GM19023 (cell line): Measurements from ENCODE around the gene KLF17.
"Not testable (repeated sequence)": the region's sequence is repeated elsewhere in the genome, so short reads cannot be mapped to it uniquely, and the experiment has no call there.

ENCODE experiments used
- ATAC-seq: cut with Tn5 transposase; IDR thresholded peaks from one replicate; pipeline ENCODE4 v1.9.1; 2021; ENCODE audit warnings: mild to moderate bottlenecking, moderate library complexity; ENCODE audit not compliant: unreplicated experiment

Gene KLF17

DNA sequence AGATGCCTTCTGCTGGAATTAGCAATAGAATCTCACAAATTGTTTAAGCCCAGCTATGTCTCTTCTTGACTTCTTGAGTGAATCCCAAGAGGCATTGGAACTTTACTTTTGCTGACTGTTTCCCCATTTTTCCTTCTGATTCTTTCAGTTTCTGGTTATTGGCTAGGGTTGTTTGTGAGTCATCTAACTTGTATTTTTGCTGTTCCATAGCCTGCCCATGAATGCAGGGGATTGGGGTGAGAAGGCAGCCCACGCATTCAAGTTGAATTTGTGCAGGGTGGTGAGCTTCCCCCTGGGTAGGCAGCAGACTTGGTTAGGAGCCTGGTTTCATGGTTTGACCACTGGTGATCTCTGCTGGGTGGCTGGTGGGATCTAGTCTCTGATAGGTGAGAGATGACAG is 10.4 kb upstream of the KLF17 start:
- no peak for ATAC-seq

DNA sequence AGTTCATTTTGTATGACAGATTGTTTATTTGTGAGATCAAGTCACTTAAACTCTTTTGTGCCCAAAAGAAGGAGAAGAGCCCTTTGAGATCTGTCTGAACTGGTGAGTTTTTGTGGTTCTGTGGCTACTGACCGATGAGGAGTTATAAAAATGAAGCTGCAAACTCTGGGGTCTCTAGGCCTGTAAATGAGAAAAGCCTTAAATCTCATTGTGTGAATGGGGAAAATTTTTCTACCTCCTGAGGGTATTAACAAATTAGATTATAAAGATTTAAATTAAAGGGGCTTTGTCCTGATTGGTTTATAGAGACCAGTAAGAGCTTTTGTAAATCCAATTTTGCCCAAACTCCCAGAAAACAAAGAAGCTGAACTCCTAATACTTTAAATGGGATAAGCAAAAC is 9.7 kb upstream of the KLF17 start:
- no peak for ATAC-seq

DNA sequence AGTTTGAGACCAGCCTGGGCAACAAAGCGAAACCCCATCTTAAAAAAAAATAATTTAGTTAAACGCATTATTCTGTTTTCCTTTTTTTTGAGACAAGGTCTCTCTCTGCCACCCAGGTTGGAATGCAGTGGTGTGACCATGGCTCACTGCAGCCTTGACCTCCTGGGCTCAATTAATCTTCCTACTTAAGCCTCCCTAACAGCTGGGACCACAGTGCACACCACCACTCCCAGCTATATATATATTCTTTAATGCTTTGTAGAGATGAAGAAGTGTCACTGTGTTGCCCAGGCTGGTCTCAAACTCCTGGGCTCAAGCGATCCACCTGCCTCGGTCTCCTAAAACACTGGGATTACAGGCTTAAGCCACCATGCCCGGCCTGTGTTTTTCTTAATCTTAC is 7.7 kb upstream of the KLF17 start:
- no peak for ATAC-seq

DNA sequence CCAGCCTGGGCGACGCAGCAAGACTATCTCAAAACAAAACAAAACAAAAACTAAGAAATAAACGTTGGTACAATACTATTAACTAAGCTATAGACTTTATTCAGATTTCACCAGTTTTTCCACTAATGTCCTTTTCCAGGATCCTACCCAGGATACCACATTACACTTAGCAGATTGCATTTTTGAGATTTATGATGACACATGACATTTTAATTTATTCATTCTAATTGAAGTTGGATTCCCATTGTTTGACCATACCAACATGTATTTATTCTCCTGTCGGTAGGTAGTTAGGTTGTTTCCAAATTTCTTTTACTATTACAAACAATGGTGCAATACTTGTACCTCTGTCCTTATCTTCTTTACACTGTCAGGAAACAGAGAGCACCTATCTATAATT is 6.8 kb upstream of the KLF17 start:
- no peak for ATAC-seq

DNA sequence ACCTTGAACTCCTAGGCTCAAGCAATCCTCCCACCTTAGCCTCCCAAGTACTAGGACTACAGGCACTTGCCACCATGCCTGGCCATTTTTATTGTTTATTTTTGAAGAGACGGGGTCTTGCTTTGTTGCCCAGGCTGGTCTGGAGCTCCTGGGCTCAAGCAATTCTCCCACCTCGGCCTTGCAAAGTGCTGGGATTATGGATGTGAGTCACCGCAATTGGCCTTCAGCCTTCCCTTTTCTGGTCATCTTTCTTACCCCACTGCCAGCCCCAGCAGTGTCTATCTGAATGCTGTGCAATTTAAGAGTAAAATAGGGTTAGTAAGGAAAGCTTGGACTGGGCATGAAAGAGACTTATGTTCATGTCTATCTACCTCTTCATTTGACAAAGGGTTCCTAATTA is 6.1 kb upstream of the KLF17 start:
- ATAC-seq, result no peak

DNA sequence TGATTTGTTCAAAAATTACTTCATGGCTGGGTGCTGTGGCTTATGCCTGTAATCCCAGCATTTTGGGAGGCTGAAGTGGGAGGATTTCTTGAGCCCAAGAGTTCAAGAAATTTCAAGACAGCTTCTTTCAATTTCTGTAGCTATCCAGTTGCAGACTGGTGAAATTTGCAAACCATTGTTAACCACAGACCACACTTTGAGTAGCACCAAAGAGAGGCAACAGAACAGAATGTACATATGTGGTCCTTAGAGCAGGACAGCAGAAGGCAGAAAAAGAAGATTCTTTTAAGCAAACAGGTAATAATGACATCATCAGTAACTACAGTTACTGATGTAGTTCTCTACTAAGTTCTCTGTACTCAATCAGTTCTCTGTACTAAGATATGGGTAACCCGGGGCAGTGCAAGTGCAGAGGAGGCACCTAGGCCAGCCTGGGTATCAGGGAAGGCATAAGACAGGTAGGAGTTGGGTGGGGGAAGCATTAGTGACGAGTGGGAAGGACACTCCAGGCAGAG is 5.5 kb upstream of the KLF17 start:
- no peak for ATAC-seq

DNA sequence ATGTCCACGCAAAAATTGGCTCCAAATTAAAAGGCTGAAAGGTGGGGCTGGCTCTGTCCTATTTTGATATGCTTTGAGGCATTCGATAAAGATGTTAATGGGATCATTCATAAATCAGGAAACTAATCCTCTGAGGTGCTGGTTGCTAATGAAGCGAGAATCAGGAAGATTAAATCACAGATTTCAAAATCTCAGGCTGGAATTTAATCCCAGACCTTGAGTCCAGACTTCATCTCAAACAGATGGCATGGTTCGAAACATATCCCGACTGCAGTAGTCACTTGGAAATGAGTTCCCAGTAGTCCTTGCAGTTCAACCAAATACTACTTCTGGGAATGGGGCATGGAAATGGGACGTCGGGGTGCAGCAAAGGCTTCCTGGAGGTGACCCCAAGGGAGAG is 4.5 kb upstream of the KLF17 start:
- no peak for ATAC-seq

DNA sequence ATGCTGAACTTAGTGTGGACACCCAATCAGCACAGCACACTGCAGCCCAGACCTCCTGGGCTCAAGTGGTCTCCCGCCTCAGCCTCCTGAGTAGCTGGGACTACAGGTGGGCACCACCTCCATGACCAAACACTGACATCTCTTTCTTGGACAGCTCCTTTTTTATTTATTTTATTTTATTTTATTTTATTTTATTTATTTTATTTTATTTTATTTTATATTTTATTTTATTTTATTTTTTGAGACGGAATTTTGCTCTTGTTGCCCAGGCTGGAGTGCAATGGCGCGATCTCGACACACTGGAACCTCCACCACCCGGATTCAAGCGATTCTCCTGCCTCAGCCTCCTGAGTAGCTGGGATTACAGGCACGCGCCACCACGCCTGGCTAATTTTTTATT is 1.3 kb upstream of the KLF17 start:
- not testable (repeated sequence) for ATAC-seq

DNA sequence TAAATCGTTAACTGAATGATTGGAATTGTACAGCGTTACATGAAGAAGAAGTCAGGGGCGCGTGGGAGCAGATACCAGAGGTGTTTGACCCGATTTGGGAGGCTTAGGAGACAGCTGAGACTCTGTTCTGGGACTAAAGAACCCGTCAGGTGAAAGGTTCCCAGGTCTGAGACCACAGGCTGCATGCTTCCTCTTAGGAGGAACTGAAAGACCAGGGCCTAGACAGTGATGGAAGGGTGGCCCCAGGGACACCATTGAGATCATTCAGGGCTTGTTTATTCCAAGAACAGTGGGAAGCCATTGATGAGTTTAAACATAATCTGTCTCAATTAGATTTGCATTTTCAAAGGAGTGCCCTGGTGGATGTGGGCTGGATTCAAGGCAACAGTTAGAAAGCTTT is 904 bp downstream of the KLF17 start:
- ATAC-seq, result no peak

DNA sequence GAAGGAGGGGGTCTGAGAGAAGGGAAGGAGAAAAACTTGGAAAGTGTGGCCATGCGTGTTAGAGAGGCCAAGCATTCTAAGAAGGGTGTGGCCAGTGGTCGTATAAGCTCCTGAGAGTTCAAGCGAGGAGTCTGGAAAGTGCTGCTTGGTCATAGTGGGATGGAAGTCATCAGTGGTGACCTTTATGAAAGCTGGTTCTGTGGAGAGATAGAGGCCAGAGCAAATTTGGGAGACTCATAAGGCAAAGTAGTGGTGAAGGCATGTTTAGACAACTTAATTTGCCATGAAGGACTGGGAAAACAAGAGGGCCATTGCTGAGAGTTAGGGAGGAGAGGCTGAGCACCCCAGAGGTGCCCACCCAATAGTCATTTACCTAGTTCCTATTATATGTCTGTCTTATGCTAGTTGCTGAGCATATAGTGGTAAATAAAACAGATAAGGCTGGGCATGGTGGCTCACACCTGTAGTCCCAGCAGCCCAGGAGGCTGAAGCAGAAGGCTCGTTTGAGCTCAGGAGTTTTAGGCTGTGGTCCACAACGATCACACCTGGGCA is 1.9 kb downstream of the KLF17 start:
- ATAC-seq, result no peak

DNA sequence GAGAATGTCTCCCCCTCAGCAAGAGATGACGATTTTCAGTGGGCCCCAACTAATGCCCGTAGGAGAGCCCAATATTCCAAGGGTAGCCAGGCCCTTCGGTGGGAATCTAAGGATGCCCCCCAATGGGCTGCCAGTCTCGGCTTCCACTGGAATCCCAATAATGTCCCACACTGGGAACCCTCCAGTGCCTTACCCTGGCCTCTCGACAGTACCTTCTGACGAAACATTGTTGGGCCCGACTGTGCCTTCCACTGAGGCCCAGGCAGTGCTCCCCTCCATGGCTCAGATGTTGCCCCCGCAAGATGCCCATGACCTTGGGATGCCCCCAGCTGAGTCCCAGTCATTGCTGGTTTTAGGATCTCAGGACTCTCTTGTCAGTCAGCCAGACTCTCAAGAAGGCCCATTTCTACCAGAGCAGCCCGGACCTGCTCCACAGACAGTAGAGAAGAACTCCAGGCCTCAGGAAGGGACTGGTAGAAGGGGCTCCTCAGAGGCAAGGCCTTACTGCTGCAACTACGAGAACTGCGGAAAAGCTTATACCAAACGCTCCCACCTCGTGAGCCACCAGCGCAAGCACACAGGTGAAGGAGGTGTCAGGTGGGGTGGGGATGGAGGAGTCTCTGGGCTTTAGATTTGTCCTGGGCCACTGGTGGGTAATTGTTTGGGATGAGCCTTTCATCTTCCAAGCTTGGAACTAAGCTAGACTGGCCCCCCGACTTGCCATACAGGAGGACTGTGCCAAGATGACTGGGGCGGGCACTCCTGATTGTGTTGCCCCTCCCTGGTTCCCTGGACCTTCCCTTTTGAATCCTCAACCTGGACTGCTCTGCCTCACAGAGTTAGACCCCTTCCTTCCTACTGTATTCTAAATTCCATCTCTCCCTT is 11.2 kb downstream of the KLF17 start:
- no peak for ATAC-seq

DNA sequence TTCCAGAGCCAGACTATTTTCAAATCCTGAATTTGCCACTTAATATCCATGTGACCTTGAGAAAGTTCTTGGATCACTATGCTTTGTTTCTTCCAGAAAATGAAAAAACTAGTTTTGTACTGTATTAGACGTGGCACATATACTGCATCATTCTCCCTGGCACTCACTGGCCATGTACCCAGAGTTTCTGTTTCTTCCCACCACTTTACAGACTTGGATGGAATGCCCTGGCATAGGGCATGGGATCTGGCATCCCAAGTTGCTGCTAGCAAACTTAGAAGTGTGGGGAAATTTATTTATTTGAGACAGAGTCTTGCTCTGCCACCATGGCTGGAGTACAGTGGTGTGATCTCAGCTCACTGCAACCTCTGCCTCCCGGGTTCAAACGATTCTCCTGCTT is 12.8 kb downstream of the KLF17 start:
- no peak for ATAC-seq

DNA sequence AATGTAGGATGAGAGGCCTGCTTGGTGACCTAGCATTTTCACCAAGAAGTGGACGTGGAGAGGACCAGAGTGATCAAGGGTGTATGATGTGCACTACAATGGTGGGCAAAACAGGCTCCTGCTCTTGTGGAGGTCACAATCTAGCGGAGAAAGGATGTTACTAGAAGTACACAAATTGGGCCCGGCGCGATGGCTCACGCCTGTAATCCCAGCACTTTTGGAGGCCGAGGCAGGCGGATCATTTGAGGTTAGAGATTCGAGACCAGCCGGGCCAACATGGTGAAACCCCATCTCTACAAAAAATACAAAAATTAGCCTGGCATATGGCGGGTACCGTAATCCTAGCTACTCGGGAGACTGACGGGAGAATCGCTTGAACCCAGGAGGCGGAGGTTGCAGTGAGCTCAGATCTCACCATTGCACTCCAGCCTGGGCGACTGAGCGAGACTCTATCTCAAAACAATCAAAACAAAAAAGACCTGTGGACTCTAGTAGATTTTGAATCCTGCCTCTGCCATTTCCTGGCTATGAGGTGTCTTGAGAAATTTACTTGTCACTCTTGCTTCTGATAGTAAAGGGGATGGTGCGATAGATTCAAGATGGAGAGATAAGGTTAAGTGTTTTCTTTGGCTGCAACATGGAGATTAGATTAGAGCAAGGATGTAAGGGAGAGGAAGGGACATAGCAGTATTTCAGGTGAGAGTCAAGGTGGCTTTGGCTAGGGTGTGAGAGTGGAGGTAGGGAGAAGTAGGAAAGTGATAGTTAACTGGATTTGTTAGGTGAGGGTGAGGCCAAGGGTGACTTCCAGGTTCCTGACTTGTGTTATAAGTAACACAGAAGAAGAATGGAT is 15.7 kb downstream of the KLF17 start:
- no peak for ATAC-seq

DNA sequence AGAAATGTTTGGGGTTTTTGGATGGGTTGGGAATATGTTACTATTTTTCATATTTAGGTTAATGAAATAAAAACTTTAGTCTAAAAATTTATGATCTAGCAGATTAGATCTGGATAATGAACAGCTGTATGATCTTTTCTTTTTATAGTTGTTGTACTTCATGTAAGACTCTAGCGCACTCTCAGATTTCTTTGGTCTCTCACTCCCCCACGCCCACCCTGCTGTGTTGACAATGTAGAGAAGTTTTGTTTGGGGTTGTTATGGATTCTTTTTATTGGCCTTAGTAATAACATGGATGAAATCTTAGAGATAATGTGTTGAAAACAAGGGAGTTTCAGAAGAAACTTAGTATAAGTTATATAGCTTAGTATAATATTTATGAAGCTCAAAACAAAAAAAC is 17.3 kb downstream of the KLF17 start:
- ATAC-seq, result no peak

DNA sequence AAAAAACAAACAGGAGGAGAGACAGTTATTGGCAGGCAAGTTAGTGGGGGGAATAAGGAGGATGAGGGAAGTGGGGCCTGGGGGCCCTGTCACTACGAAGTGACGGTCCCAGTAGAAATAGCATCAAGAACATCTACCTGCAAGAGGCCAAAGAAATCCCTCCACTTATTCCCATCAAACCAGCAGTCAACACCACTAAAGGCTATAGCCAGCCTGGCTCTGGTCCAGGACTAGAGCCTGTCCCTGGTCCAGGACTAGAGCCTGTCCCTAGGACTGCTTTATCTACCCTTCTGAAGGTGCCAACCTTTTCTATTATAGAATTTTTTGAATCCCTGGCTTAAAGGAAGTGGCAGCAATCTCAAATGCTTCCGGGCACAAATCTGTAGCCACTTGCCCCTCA is 19.6 kb downstream of the KLF17 start:
- ATAC-seq, result no peak

DNA sequence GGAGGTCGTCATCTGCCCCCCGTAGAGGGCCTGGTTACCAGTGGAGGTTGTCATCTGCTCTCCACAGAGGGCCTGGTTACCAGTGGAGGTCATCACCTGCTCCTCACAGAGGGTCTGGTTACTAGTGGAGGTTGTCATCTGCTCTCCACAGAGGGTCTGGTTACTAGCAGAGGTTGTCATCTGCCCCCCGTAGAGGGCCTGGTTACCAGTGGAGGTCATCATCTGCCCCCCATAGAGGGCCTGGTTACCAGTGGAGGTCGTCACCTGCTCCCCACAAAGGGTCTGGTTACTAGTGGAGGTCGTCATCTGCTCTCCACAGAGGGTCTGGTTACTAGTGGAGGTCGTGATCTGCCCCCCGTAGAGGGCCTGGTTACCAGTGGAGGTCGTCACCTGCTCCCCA is 20.9 kb downstream of the KLF17 start:
- not testable (repeated sequence) for ATAC-seq

DNA sequence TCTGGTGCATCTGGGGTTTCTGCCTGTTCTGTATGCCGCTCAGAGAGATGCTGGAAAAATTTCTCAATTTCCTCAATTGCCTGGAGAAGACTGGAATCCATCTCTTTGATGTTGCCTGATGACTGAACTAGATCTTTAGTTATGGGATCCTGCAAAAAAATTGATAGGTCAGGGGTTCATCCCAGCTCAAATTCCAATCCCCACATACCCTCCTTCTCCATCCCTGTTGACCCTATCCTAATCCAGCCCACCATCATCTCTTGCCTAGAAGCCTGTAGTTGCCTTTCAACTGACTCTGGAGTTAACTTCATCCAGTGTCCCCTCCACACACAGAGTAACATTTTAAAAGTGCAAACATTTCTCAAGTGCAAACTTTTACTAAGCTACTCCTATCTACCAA is 22.9 kb downstream of the KLF17 start, which contains the start of gene KLF18:
TSS of gene KLF18 (minus strand) at position 101 of the 400 bp plus-strand sequence. CDS start at position 101, 0 bp downstream.
- ATAC-seq, result no peak

DNA sequence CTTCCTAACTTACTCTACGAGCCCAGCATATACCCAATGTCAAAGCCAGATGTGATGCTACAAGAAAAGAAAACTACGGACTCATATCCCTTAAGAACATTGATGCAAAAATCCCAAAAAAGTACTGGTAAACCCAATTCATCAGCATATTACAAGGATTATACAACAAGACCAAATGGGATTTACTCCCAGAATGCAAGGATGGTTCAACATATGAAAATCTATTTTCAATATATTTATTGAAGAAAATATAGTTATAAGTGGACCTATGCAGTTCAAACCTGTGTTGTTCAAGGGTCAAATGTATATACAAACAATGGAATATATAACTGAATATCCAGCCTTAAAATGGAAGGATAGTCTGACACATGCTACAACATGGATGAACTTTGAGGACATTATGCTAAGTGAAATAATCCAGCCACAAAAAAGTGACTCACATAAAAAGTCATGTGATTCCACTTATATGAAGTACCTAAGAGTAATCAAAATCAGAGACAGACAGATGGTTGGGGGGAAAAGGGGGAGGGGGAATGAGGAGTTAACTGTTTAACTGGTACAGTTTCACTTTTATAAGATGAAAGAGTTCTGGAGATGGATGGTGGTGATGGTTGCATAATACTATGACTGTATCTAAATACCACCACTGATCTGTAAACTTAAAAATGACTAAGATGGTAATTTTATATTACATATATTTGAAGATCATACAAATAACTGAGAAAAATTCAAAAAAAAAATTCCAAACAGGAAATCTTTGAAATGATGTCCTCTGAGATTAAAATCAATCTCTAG is 26.5 kb downstream of the KLF17 start:
- no peak for ATAC-seq

DNA sequence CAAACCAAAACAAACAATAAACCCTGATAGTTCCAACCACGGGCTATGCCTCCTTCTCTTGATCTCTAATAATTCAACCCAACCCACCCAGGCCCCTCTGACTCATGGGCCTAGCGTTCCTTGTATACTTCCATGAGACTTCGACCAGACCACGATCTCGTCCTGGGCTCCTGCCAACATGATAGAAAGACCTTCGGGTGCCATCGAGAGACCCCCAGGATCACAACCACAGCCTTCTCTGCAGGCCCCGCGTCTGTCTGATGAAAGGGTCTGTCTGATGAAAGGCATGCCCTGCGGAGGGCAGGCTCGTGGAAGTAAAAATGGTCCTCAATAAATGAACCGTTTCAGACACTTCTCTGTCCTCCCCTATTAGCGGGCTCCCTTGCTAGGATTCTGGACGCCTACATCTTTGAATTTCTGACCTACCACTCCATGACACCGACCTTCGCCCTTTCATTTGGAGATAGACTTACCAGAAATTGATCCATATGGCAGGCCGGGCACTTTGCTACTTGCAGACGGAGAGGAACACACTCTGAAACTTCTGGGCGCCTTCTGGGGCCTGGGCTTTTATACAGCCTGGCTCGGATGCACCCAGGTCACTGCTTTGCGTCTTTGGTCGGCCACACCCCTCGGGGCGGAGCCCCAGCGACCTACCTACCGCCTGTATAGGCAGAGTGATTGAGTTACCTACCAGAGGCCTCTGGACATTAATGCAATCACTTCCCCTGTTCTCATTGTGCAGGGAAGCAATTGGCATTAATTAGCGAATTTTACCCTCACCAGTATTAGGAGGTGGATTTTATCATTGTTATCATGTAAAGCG is 28.1 kb downstream of the KLF17 start:
- ATAC-seq, result no peak

DNA sequence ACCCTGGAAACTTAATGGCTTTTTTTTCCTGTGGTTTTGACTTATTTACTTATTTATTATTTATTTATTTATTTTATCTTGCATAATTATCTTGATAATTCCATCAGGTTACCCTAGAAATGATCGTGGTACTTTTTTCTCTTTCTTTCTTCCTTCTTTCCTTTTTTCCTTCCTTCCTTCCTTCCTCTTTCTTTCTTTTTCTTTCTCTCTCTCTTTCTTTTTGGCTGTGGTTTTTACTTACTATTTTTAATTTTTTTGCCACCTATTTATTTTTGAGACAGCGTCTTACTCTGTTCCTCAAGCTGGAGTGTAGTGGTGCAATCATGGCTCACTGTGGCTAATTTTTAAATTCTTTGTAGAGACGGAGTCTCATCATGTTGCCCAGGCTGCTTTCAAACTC is 29.0 kb downstream of the KLF17 start:
- no peak for ATAC-seq
